ENCODE data around the gene CENPP.

DNA sequence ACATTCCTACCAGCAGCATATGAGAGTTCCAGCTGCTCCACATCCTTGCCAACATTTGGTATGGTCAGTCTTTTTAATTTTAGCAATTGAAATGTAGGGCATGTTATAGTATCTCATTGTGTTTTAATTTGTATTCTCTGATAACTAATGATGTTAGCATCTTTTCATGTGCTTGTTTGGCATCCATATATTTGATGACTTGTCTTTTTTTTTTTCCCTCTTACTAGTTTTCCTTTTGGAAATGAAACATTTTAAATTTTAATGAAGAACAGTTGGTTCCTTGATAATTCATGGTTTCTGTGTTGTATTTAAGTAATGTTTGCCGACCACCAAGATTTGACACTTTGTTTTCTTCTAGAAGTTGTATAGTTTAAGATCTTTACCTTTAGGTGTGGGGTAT is 69.9 kb downstream of the CENPP start:
- TF ChIP-seq TEAD4 (IDR thresholded peaks at IDR 0.05) (no peak), FOXM1 (IDR thresholded peaks at IDR 0.05; ENCODE audit: borderline replicate concordance, low read depth) (no peak), EGR1 (IDR thresholded peaks at IDR 0.05) (no peak), RAD21 (IDR thresholded peaks at IDR 0.05; ENCODE audit: low read depth) (no peak), NFIC (IDR thresholded peaks at IDR 0.05) (no peak), REST (IDR thresholded peaks at IDR 0.05; ENCODE audit: low read depth) (no peak), EP300 (IDR thresholded peaks at IDR 0.05; ENCODE audit: borderline replicate concordance) (no peak), CREB1 (IDR thresholded peaks at IDR 0.05; ENCODE audit: low read depth) (no peak), CEBPB (IDR thresholded peaks at IDR 0.05) (no peak), TAF1 (IDR thresholded peaks at IDR 0.05; ENCODE audit: low read depth) (no peak)

Data from Ishikawa (cell line).